Heart left ventricle (tissue), 13 donors: ENCODE measurements around the gene ATXN1.

Source experiments
- POLR2A ChIP-seq, 2 donors: fragments of 450-650 bp; IDR thresholded peaks; one replicate each; pipeline ENCODE4 v1.6.1; 2017; ENCODE audit warnings: antibody characterized with exemption in 2 of 2, mild to moderate bottlenecking in 2 of 2, moderate library complexity in 2 of 2
- TF ChIP-seq, protein P1 (sequence below), 12 donors: fragments of 200-600 bp; sonication (generic) in 4 of 12; IDR thresholded peaks; one replicate each; pipeline versions ENCODE4 v1.5.0 to v1.8.0; 2018 to 2022; ENCODE audit warnings: antibody characterized with exemption in 12 of 12, mild to moderate bottlenecking in 5 of 12
- donor health status: ischemic (EF 13 %, LVEDD 7.1; RV severe dilation, severe dysfunction).
- donor health status: DM: no; HTN: yes; CAD: no.
- donor health status: DM: no; HTN: no; CAD: no.
- donor health status: ischemic (EF 25% LVEDD 6.9; RV normal size, moderate dysfunction).
- donor health status: ischemic (EF 25% LVEDD 5.7; RV mildly dilated, moderate dysfunction).
- donor health status: ischemic (EF 35%, LVEDD 5.7; RV mildly dilated, moderate dysfunction).
- donor health status: nonischemic (EF 11% LVEDD 7.7; RV severe dilation, severe dysfunction).
- donor health status: DM: yes; HTN: yes; CAD: no.
- donor health status: PGD.
- donor health status: ischemic (EF 29% LVEDD 5.4; RV normal size, mild dysfunction).
- donor health status: nonischemic (EF 23%, LVEDD 6.1; RV moderate dilation, normal function).

DNA sequence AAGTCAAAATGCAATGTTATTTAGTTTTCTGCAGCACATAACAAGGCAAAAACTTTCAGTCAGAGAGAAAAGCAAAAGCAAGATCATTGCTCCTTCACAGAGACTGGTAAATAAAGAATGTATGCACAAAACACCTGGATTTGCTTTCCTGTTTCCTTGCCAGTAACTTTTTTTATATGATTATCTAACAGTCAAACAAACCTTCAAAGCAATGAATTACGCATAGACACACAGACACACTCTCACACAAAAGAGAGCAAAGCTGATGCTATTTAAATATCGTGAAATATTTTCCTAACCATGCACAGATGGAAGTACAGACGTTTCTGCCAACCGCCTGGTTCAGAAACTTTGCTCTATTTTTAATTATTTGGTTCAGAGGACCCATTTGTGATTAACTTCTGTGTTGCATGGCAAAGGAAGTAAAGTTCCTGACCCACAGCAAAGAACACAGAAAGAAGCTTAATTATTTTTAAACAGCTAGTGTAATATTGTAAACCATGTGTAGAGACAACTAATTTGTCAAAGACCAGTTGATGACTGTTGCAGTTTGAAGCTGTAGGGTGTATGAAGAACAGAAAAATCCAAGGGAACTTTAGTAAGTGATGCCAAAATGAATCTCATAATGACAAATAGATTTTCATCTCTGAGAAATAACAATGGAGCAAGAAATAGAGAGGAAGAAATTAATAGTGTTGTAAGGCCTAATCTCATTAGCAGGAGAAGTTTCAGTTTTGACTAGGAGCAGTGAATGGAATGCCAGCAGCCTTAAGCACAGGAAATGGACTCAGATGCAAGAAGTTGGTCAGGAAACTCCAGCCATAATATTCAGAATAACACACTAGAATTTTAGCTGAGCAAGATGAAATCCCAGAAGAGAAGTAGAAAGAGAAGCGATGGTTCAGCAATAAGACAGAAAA is 24.1 kb downstream of the ATXN1 start:
- TF ChIP-seq, protein P1, sequence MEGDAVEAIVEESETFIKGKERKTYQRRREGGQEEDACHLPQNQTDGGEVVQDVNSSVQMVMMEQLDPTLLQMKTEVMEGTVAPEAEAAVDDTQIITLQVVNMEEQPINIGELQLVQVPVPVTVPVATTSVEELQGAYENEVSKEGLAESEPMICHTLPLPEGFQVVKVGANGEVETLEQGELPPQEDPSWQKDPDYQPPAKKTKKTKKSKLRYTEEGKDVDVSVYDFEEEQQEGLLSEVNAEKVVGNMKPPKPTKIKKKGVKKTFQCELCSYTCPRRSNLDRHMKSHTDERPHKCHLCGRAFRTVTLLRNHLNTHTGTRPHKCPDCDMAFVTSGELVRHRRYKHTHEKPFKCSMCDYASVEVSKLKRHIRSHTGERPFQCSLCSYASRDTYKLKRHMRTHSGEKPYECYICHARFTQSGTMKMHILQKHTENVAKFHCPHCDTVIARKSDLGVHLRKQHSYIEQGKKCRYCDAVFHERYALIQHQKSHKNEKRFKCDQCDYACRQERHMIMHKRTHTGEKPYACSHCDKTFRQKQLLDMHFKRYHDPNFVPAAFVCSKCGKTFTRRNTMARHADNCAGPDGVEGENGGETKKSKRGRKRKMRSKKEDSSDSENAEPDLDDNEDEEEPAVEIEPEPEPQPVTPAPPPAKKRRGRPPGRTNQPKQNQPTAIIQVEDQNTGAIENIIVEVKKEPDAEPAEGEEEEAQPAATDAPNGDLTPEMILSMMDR (IDR thresholded peaks at IDR 0.05): no peak
- no peak for TF ChIP-seq POLR2A (IDR thresholded peaks at IDR 0.05)
